ENCODE measurements around the gene REX1BD. TPM values are rescaled to one million over a fixed set of nuclear protein-coding genes. Genes with fewer than 3 reads are reported as not detected.

The REX1BD gene
- total RNA-seq, 1 experiment from 2014 or later: 72.3 TPM

DNA sequence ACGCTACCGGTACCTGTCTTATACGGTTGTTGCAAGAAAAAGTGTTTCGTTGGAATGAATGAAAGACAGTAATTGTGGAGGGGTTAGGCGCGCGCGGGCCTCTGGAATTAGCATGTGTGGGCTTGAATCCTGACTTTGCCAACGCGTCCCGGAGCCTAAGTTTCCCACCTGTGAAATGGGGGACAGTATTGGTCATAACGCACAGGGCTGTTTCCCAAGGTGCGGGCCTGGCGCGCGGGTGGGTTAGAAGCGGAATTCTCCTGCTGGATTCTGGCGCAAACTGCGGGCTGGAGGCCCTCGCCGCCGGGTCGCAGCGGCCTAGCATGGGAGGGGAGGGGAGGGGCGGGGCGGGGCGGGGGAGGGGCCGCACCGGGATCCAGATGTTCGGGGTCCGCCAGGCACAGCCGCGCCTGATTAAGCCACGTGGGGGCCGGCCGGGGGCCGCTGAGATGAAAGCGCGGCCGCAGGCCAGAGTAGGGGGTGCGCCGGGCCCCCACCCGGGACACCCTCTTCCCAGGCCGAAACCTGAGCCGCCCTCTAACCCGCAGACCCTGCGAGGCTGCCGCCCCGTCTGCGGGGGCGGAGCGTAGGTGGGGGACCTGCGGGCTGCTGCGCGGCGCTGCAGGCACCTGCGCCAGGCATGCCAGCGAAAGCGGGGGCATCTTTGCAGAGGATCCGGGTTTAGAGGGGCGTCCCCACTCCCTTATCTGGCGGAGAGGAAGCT, 22.9 kb downstream of the REX1BD start:
- Mint-ChIP-seq H3K27ac (no peak overlapping the region), H3K4me3 (peak overlapping the region; percentile 64 to 88), H3K27me3 (ENCODE audit: low read depth) (peaks cover 93% of the 10 kb centered on the region), H3K9me3 (peaks cover 0 to 2% of the 10 kb centered on the region in 2 experiments; a peak in 2 of 5 replicates), H3K36me3 (ENCODE audit: insufficient read depth in 1 of 3, low read depth in 3 of 3) (no peaks in the 10 kb centered on the region; a peak in 2 of 7 replicates), H3K4me1 (peaks cover 42 to 53% of the 10 kb centered on the region in 2 experiments)
- Histone ChIP-seq H2BK12ac (ENCODE audit: insufficient read length, low read depth, low read length) (no peak overlapping the region), H2BK120ac (ENCODE audit: low read depth, low read length, poor library complexity, severe bottlenecking) (no peak overlapping the region), H2AFZ (ENCODE audit: low read length) (no peak overlapping the region), H2BK15ac (ENCODE audit: low read depth, low read length) (peak overlapping the region; percentile 16; the same call in 1 of the 2 replicates), H3K4ac (ENCODE audit: low read depth, low read length) (no peak overlapping the region), H3K27me3 (ENCODE audit: insufficient read depth, low read length) (peaks cover 70% of the 10 kb centered on the region), H3T11ph (ENCODE audit: low read length) (no peak overlapping the region), H4K20me1 (ENCODE audit: control insufficient read depth, insufficient read depth, insufficient read length) (no peaks in the 10 kb centered on the region), H3K27ac (ENCODE audit: insufficient read length, low read depth, low read length) (no peak overlapping the region), H4K5ac (ENCODE audit: insufficient read length, low read depth, low read length) (no peak overlapping the region), H3K79me2 (ENCODE audit: insufficient read depth, low read length) (no peaks in the 10 kb centered on the region), H2AK5ac (ENCODE audit: insufficient read length, low read length) (no peak overlapping the region), H3K9ac (ENCODE audit: extremely low read depth, insufficient read length, low read length) (no peak overlapping the region), H3K79me1 (ENCODE audit: insufficient read depth, low read depth, low read length, poor library complexity, severe bottlenecking) (no peaks in the 10 kb centered on the region), H3K4me1 (ENCODE audit: insufficient read depth, low read length) (peaks cover 17% of the 10 kb centered on the region), H3K14ac (ENCODE audit: insufficient read depth, low read length) (no peak overlapping the region), H2BK20ac (ENCODE audit: low read depth, low read length, poor library complexity, severe bottlenecking) (no peak overlapping the region), H3K23me2 (ENCODE audit: insufficient read length, low read depth, low read length, poor library complexity, severe bottlenecking) (peaks cover 27% of the 10 kb centered on the region), H3K18ac (ENCODE audit: insufficient read length, low read depth, low read length) (no peak overlapping the region), H3K4me2 (ENCODE audit: insufficient read depth, insufficient read length, low read length) (peak overlapping the region; percentile 44), H3K9me3 (ENCODE audit: control insufficient read depth, low read depth, low read length) (no peaks in the 10 kb centered on the region), H4K8ac (replicated peaks; ENCODE audit: insufficient read length, low read depth, low read length) (no peak overlapping the region), H4K91ac (ENCODE audit: insufficient read length, low read depth, low read length) (no peak overlapping the region), H3K23ac (ENCODE audit: insufficient read length, low read depth, low read length) (no peak overlapping the region), H3K56ac (ENCODE audit: insufficient read length, low read depth, low read length) (no peak overlapping the region), H2BK5ac (ENCODE audit: insufficient read length, low read length) (no peak overlapping the region)
- peak; percentile 77 for DNase-seq
- WGBS (ENCODE audit: extremely low coverage, insufficient read length, low lambda C conversion rate): no CpG with 5 or more reads among the region's 62 CpGs
- TF ChIP-seq, protein P1, sequence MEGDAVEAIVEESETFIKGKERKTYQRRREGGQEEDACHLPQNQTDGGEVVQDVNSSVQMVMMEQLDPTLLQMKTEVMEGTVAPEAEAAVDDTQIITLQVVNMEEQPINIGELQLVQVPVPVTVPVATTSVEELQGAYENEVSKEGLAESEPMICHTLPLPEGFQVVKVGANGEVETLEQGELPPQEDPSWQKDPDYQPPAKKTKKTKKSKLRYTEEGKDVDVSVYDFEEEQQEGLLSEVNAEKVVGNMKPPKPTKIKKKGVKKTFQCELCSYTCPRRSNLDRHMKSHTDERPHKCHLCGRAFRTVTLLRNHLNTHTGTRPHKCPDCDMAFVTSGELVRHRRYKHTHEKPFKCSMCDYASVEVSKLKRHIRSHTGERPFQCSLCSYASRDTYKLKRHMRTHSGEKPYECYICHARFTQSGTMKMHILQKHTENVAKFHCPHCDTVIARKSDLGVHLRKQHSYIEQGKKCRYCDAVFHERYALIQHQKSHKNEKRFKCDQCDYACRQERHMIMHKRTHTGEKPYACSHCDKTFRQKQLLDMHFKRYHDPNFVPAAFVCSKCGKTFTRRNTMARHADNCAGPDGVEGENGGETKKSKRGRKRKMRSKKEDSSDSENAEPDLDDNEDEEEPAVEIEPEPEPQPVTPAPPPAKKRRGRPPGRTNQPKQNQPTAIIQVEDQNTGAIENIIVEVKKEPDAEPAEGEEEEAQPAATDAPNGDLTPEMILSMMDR (conservative IDR thresholded peaks at IDR 0.05): 0 out of 3 replicates have a peak, but pooled peaks have one; percentile 11

Data from H9 (cell line).